ENCODE data around the gene ARHGAP18. TPM values are rescaled to one million over a fixed set of nuclear protein-coding genes. Genes with fewer than 3 reads are reported as not detected.

Gene ARHGAP18
- total RNA-seq, 2 donors from 2014 or later = 18.7 to 28.3 TPM

DNA sequence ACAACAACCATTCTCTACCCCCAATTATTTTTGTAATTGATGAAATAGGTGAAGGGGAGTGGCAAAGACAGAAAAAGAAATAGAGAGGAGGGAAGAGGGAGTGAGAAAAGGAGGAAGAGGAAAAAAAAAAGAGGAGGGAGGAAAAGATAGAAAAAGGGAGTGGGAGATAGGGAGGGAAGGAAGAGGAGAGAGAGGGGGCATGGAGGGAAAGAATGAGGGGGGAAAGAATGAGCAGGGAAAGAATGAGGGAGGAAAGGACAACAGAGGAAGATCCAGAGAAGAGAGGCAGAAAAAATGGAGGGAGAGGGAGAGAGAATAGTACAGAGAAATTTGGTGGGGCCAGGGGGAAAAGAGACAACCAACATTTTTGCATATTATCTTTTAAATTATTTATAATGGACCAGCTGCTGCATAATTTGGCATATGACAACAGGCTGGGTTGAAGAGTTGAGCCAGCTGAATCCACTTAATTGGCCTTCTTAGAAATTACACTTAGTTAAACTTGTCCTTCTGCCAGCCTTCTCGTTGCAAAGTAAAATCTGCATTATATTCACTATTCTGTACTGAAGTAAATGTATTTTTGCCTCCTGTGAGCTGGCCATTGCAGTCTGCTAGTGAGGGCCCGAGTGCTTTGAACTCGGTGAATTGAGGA is 101.0 kb downstream of the ARHGAP18 start:
- Histone ChIP-seq H3K9me3 (no peaks in the 10 kb centered on the region), H3K4me1 (no peaks in the 10 kb centered on the region), H3K36me3 (no peaks in the 10 kb centered on the region), H3K27ac (no peak overlapping the region), H3K9ac (ENCODE audit: low read depth in 2 of 2, low read length in 2 of 2) (no peak overlapping the region), H3K4me3 (no peak overlapping the region), H3K27me3 (no peaks in the 10 kb centered on the region)
- TF ChIP-seq, protein P1, sequence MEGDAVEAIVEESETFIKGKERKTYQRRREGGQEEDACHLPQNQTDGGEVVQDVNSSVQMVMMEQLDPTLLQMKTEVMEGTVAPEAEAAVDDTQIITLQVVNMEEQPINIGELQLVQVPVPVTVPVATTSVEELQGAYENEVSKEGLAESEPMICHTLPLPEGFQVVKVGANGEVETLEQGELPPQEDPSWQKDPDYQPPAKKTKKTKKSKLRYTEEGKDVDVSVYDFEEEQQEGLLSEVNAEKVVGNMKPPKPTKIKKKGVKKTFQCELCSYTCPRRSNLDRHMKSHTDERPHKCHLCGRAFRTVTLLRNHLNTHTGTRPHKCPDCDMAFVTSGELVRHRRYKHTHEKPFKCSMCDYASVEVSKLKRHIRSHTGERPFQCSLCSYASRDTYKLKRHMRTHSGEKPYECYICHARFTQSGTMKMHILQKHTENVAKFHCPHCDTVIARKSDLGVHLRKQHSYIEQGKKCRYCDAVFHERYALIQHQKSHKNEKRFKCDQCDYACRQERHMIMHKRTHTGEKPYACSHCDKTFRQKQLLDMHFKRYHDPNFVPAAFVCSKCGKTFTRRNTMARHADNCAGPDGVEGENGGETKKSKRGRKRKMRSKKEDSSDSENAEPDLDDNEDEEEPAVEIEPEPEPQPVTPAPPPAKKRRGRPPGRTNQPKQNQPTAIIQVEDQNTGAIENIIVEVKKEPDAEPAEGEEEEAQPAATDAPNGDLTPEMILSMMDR (IDR thresholded peaks at IDR 0.05) = no peak
- intact Hi-C loops (cut with DNase I) = loop anchor here (10.0 kb wide), 1 partner anchor 416 kb away; no protein-coding TSS in a partner anchor
- DNase-seq = no peak

DNA sequence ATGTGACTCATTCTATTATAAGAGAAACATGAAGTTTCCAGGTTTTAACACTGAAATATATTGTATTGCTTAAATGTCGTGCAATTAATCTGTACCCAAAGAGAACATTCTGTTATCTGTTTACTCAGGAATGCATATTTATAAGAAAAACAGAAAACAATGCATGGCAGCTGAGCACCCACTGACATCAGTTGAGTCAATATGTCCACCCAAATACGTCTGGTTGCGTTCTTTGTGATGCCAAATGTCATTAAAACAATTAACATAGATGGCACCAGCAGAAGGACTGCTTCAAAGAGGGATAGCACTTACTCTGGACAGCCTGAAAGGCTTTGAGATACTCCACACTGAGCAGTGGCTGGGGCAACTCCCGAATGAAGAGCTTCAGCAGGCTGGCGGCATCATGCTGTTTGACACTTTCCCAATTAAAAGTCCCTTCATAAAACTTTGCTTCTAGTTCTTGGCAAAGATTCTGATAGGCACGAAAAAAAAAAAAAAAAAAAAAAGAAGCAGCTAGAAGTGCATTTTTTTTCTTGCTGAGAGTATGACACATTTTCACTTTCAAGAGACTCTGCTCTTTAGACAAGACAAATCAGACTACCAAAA is 102.3 kb downstream of the ARHGAP18 start:
- DNase-seq = no peak
- no peak overlapping the region for H3K9ac ChIP-seq (ENCODE audit: low read depth in 2 of 2, low read length in 2 of 2)
- no peaks in the 10 kb centered on the region for H3K4me1 ChIP-seq
- no peak overlapping the region for H3K27ac ChIP-seq
- H3K9me3 ChIP-seq = no peaks in the 10 kb centered on the region
- H3K27me3 ChIP-seq = no peaks in the 10 kb centered on the region
- no peaks in the 10 kb centered on the region for H3K36me3 ChIP-seq
- no peak overlapping the region for H3K4me3 ChIP-seq
- intact Hi-C loops (cut with DNase I) = loop anchor here (10.0 kb wide), 1 partner anchor 417 kb away; no protein-coding TSS in a partner anchor
- TF ChIP-seq, protein P1 (IDR thresholded peaks at IDR 0.05) = no peak

DNA sequence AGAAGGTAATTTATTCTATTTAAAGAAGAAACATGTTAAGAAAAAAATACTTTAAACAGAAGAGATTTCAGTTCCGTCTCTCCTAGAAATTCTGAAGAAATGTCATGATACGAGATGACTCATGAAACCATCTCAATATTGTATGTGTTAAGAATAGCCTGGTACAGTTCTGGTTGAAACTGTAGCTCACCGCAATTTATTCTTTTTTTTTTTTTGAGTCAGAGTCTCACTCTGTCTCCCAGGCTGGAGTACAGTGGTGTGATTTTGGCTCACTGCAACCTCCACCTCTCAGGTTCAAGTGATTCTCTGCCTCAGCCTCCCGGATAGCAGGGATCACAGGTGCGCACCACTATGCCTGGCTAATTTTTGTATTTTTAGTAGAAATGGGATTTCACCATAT is 103.3 kb downstream of the ARHGAP18 start:
- Histone ChIP-seq H3K27ac (no peak overlapping the region), H3K4me3 (no peak overlapping the region), H3K9me3 (no peaks in the 10 kb centered on the region), H3K36me3 (no peaks in the 10 kb centered on the region), H3K9ac (ENCODE audit: low read depth in 2 of 2, low read length in 2 of 2) (no peak overlapping the region), H3K4me1 (no peaks in the 10 kb centered on the region), H3K27me3 (no peaks in the 10 kb centered on the region)
- no peak for DNase-seq
- intact Hi-C loops (cut with DNase I) = loop anchor here (10.0 kb wide), 1 partner anchor 418 kb away; no protein-coding TSS in a partner anchor
- TF ChIP-seq, protein P1 (IDR thresholded peaks at IDR 0.05) = no peak

DNA sequence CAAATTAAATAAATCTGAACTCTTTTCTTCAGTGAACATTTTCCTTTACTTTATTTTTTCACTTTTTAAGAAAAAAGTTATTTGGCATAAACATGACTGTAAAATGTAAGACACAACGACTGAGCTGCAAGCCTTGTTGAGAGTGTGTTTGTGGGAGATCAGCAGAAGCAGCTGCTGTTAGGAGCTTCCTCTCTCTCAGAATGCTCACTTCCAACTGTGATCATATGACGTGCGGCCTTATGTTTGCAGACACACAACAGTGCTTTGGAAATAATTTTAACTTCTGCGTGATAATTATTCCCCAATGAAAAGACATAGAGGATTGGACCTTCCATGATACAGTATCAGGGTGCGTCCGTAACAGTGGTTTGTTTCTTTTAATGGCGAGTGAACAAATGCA is 104.0 kb downstream of the ARHGAP18 start:
- H3K27ac ChIP-seq = no peak overlapping the region
- no peak for DNase-seq
- H3K4me1 ChIP-seq = no peaks in the 10 kb centered on the region
- H3K9ac ChIP-seq (ENCODE audit: low read depth in 2 of 2, low read length in 2 of 2) = no peak overlapping the region
- TF ChIP-seq, protein P1 (IDR thresholded peaks at IDR 0.05) = no peak
- H3K36me3 ChIP-seq = no peaks in the 10 kb centered on the region
- H3K4me3 ChIP-seq = no peak overlapping the region
- intact Hi-C loops (cut with DNase I) = loop anchor here (10.0 kb wide), 1 partner anchor 419 kb away; no protein-coding TSS in a partner anchor
- H3K27me3 ChIP-seq = no peaks in the 10 kb centered on the region
- no peaks in the 10 kb centered on the region for H3K9me3 ChIP-seq

DNA sequence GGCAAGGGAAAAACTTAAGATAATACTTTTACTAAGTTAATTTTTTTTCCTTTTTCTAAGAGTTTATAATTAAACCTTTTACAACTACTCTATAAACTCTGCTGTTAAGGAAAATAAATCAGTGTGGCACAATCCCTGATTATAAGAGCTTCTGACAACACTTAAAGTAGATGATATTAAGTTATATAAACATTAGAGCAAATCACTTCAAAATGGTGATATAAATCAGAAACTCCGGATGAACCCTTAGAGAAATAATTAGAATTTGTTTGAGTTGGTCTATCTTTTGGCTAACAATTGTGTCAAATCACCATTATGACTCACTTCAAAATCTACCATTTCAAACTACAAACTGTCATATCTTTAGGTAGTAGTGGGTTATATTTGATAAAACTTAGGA is 104.9 kb downstream of the ARHGAP18 start:
- H3K9ac ChIP-seq (ENCODE audit: low read depth in 2 of 2, low read length in 2 of 2) = no peak overlapping the region
- no peaks in the 10 kb centered on the region for H3K36me3 ChIP-seq
- no peak overlapping the region for H3K27ac ChIP-seq
- H3K4me1 ChIP-seq = no peaks in the 10 kb centered on the region
- no peaks in the 10 kb centered on the region for H3K9me3 ChIP-seq
- intact Hi-C loops (cut with DNase I) = loop anchor here (10.0 kb wide), 1 partner anchor 420 kb away; no protein-coding TSS in a partner anchor
- no peaks in the 10 kb centered on the region for H3K27me3 ChIP-seq
- no peak overlapping the region for H3K4me3 ChIP-seq
- DNase-seq = no peak
- TF ChIP-seq, protein P1 (IDR thresholded peaks at IDR 0.05) = no peak
